Neuronal stem cell (in vitro differentiated cells): Measurements from ENCODE around the gene SLC12A9.
"Not testable (repeated sequence)": the region's sequence is repeated elsewhere in the genome, so short reads cannot be mapped to it uniquely, and the experiment has no call there.

Experiments used
- DNase-seq: peaks from one replicate; pipeline ENCODE4 v3.0.0-alpha.2; 2013; ENCODE audit warnings: low spot score
- H2AFZ ChIP-seq: one replicate; pipeline ENCODE4 v1.6.1; 2013; ENCODE audit warnings: mild to moderate bottlenecking, low read length, inconsistent platforms
- H2AK5ac ChIP-seq: 2 replicates; pipeline ENCODE4 v1.6.1; 2013; ENCODE audit warnings: low read depth, mild to moderate bottlenecking, inconsistent platforms, low read length, moderate library complexity, mixed read lengths
- H2BK120ac ChIP-seq: 2 replicates; pipeline ENCODE4 v1.6.1; 2013; ENCODE audit warnings: low read depth, mild to moderate bottlenecking, inconsistent platforms, low read length, moderate library complexity, mixed read lengths
- H2BK12ac ChIP-seq: one replicate; pipeline ENCODE4 v1.6.1; 2013; ENCODE audit warnings: low read length, inconsistent platforms
- H2BK15ac ChIP-seq: 2 replicates; pipeline ENCODE4 v1.6.1; 2013; ENCODE audit warnings: mild to moderate bottlenecking, low read length, inconsistent platforms, mixed read lengths
- H2BK5ac ChIP-seq: one replicate; pipeline ENCODE4 v1.6.1; 2013; ENCODE audit warnings: inconsistent platforms, mild to moderate bottlenecking, low read length, moderate library complexity
- H3K14ac ChIP-seq: one replicate; pipeline ENCODE4 v1.6.1; 2013; ENCODE audit warnings: low read length, inconsistent platforms
- H3K18ac ChIP-seq: 2 replicates; pipeline ENCODE4 v1.6.1; 2013; ENCODE audit warnings: low read length, inconsistent platforms
- H3K23ac ChIP-seq: 2 replicates; pipeline ENCODE4 v1.6.1; 2013; ENCODE audit warnings: low read depth, mild to moderate bottlenecking, mixed read lengths, low read length, inconsistent platforms; ENCODE audit not compliant: poor library complexity
- H3K27ac ChIP-seq: replicated peaks from 3 replicates; pipeline ENCODE4 v1.5.1; 2013; ENCODE audit warnings: low read length, inconsistent platforms
- H3K27me3 ChIP-seq, 3 experiments: 2 replicates each; pipeline ENCODE4 v1.6.1; 2013; ENCODE audit warnings: low read length in 3 of 3, mild to moderate bottlenecking in 2 of 3, inconsistent platforms in 1 of 3, low read depth in 1 of 3, mixed read lengths in 1 of 3, moderate library complexity in 1 of 3; ENCODE audit not compliant: control insufficient read depth in 3 of 3, insufficient read depth in 3 of 3
- H3K36me3 ChIP-seq, 2 donors: replicated peaks in 1 of 2; 2 replicates each; pipeline ENCODE4 v1.6.1; 2013; ENCODE audit warnings: low read length in 2 of 2; ENCODE audit not compliant: control insufficient read depth in 2 of 2, insufficient read depth in 2 of 2
- H3K4ac ChIP-seq: 2 replicates; pipeline ENCODE4 v1.6.1; 2013; ENCODE audit warnings: inconsistent platforms, mild to moderate bottlenecking, low read length, moderate library complexity
- H3K4me1 ChIP-seq, 2 donors: 1 replicate in 1 of 2; 2 replicates in 1 of 2; pipeline ENCODE4 v1.6.1; 2013; ENCODE audit warnings: low read length in 2 of 2, low read depth in 1 of 2; ENCODE audit not compliant: control insufficient read depth in 2 of 2, insufficient read depth in 1 of 2
- H3K4me2 ChIP-seq: one replicate; pipeline ENCODE4 v1.6.1; 2013; ENCODE audit warnings: mild to moderate bottlenecking, low read length, inconsistent platforms; ENCODE audit not compliant: insufficient read depth, poor library complexity, severe bottlenecking
- H3K4me3 ChIP-seq, 2 donors: 2 replicates each; pipeline ENCODE4 v1.5.1; 2013; ENCODE audit warnings: low read length in 2 of 2, mild to moderate bottlenecking in 2 of 2, inconsistent platforms in 1 of 2, moderate library complexity in 1 of 2
- H3K79me1 ChIP-seq: one replicate; pipeline ENCODE4 v1.6.1; 2013; ENCODE audit warnings: low read depth, mild to moderate bottlenecking, inconsistent platforms, low read length, moderate library complexity
- H3K9ac ChIP-seq: one replicate; pipeline ENCODE4 v1.6.1; 2013; ENCODE audit warnings: mild to moderate bottlenecking, low read depth, low read length, inconsistent platforms; ENCODE audit not compliant: poor library complexity
- H3K9me3 ChIP-seq, 2 donors: replicated peaks in 1 of 2; 2 replicates each; pipeline versions ENCODE3 to v1.6.1; 2013; ENCODE audit warnings: low read length in 2 of 2, mild to moderate bottlenecking in 2 of 2, inconsistent platforms in 1 of 2, low read depth in 1 of 2, mixed read lengths in 1 of 2, moderate library complexity in 1 of 2; ENCODE audit not compliant: control insufficient read depth in 2 of 2, insufficient read depth in 1 of 2
- H4K8ac ChIP-seq: one replicate; pipeline ENCODE4 v1.6.1; 2013; ENCODE audit warnings: low read depth, mild to moderate bottlenecking, inconsistent platforms, low read length, moderate library complexity
- H4K91ac ChIP-seq: one replicate; pipeline ENCODE4 v1.6.1; 2013; ENCODE audit warnings: low read length, low read depth, mild to moderate bottlenecking, inconsistent platforms; ENCODE audit not compliant: poor library complexity
- WGBS, 2 donors: extraction: QIAGEN DNeasy Blood & Tissue Kit; methylation state at CpG; one replicate each; pipeline ENCODE4 v1.1.7; 2013; ENCODE audit warnings: missing lambda C conversion rate in 2 of 2, mixed read lengths in 1 of 2; ENCODE audit not compliant: insufficient read length in 2 of 2, insufficient replicate concordance in 1 of 2; ENCODE audit errors: extremely low coverage in 2 of 2; 5-methylcytosine and 5-hydroxymethylcytosine counted together

The SLC12A9 gene

DNA sequence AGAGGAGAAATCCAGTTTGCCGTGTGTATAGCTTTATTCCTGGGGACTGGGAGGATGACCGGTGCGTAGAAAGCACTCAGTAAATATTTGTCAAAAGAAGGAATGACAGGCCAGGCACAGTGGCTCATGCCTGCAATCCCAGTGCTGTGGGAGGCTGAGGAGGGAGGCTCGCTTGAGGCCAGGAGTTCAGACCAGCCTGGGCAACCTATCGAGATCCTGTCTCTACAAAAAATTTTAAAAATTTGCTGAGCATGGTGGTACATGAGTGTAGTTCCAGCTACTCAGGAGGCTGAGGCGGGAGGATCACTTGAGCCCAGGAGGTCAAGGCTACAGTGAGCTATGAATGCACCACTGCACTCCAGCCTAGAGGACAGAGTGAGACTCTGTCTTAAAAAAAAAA lies 41.0 kb upstream of the SLC12A9 start:
- Histone ChIP-seq H4K8ac (no peak overlapping the region), H3K18ac (no peak overlapping the region), H4K91ac (no peak overlapping the region), H3K79me1 (peaks cover 4% of the 10 kb centered on the region), H2BK120ac (no peak overlapping the region), H3K27me3 (no peaks in the 10 kb centered on the region), H2BK15ac (no peak overlapping the region), H3K14ac (no peak overlapping the region), H2AK5ac (no peak overlapping the region), H3K4me1 (no peaks in the 10 kb centered on the region), H3K23ac (no peak overlapping the region), H3K4me2 (no peak overlapping the region), H2BK12ac (no peak overlapping the region), H2AFZ (no peak overlapping the region), H2BK5ac (no peak overlapping the region), H3K4ac (no peak overlapping the region), H3K9ac (no peak overlapping the region), H3K4me3 (no peak overlapping the region), H3K27ac (no peak overlapping the region), H3K36me3 (peaks cover 71 to 99% of the 10 kb centered on the region in 2 donors), H3K9me3 (no peaks in the 10 kb centered on the region)
- no CpG with 5 or more reads among the region's 6 CpGs for WGBS, 2 donors
- no peak for DNase-seq

DNA sequence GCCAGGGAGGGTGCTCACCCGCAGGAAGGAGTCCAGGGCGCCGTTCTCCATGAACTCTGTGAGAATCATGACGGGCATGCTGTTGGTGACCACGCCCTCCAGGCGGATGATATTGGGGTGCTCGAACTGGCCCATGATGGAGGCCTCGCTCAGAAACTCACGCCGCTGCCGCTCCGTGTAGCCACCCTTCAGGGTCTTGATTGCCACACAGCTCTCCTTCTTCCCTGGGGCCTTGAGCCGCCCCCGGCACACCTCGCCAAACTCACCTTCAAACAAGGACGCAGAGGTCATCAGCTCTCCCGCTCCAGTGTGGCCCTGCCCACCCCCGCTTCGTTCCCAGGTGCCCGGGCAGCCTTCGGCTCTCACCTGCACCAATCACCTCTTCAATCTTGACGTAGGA lies 39.8 kb upstream of the SLC12A9 start:
- WGBS, 2 donors: no CpG with 5 or more reads among the region's 22 CpGs

GRCh38 chr7:100816515-100816914 lies 36.0 kb upstream of the SLC12A9 start:
- not testable (repeated sequence) for H3K4me1 ChIP-seq, H3K27me3 ChIP-seq, DNase-seq, H3K18ac ChIP-seq, H2BK120ac ChIP-seq, H3K9me3 ChIP-seq, H3K4me3 ChIP-seq, H2AK5ac ChIP-seq, H2BK12ac ChIP-seq, H3K27ac ChIP-seq, H2BK15ac ChIP-seq, H4K8ac ChIP-seq, H3K23ac ChIP-seq, H4K91ac ChIP-seq, H3K14ac ChIP-seq, H2BK5ac ChIP-seq, H3K9ac ChIP-seq, H3K4me2 ChIP-seq, H2AFZ ChIP-seq, H3K4ac ChIP-seq
- WGBS, 2 donors: no CpG with 5 or more reads among the region's 16 CpGs
- Histone ChIP-seq H3K79me1 (peaks cover 12% of the 10 kb centered on the region), H3K36me3 (peaks cover 62 to 95% of the 10 kb centered on the region in 2 donors)

More for the DNA sequence above, 39.8 kb upstream of the SLC12A9 start:
- no peak overlapping the region for H2AK5ac ChIP-seq
- no peaks in the 10 kb centered on the region for H3K9me3 ChIP-seq
- H3K4me1 ChIP-seq: no peaks in the 10 kb centered on the region
- H4K91ac ChIP-seq: no peak overlapping the region
- no peak overlapping the region for H4K8ac ChIP-seq
- no peak overlapping the region for H3K23ac ChIP-seq
- no peak overlapping the region for H3K18ac ChIP-seq
- no peak overlapping the region for H2BK15ac ChIP-seq
- DNase-seq: no peak
- no peak overlapping the region for H3K27ac ChIP-seq
- no peak overlapping the region for H3K4me2 ChIP-seq
- peaks cover 4% of the 10 kb centered on the region for H3K79me1 ChIP-seq
- no peak overlapping the region for H3K4me3 ChIP-seq
- H3K27me3 ChIP-seq: no peaks in the 10 kb centered on the region
- no peak overlapping the region for H2BK12ac ChIP-seq
- no peak overlapping the region for H3K4ac ChIP-seq
- H2BK120ac ChIP-seq: no peak overlapping the region
- no peak overlapping the region for H2BK5ac ChIP-seq
- no peak overlapping the region for H2AFZ ChIP-seq
- H3K36me3 ChIP-seq: peaks cover 65 to 98% of the 10 kb centered on the region in 2 donors
- H3K14ac ChIP-seq: no peak overlapping the region
- H3K9ac ChIP-seq: no peak overlapping the region

- Histone ChIP-seq H3K14ac (no peak overlapping the region), H3K27me3 (no peaks in the 10 kb centered on the region), H2AFZ (no peak overlapping the region), H2BK120ac (no peak overlapping the region), H3K4me1 (no peaks in the 10 kb centered on the region), H3K18ac (peak overlapping the region; percentile 28), H3K4me2 (no peak overlapping the region), H3K36me3 (peaks cover 62 to 95% of the 10 kb centered on the region in 2 donors), H2BK12ac (no peak overlapping the region), H2BK15ac (no peak overlapping the region), H4K91ac (no peak overlapping the region), H3K27ac (no peak overlapping the region), H3K9me3 (peaks cover 0 to 1% of the 10 kb centered on the region in 2 donors), H3K4ac (no peak overlapping the region), H3K23ac (no peak overlapping the region), H3K9ac (no peak overlapping the region), H2AK5ac (no peak overlapping the region), H3K4me3 (no peak overlapping the region), H3K79me1 (peaks cover 12% of the 10 kb centered on the region), H4K8ac (no peak overlapping the region), H2BK5ac (no peak overlapping the region)
- no peak for DNase-seq
- no CpG with 5 or more reads among the region's 19 CpGs for WGBS, 2 donors
These were observed 35.4 kb upstream of the SLC12A9 start for GRCh38 chr7:100817097-100817496.
